SH-SY5Y (cell line): ENCODE measurements around the gene WWOX.

Source experiments
- GATA2 ChIP-seq: IDR thresholded peaks from 2 replicates; pipeline ENCODE4 v1.6.1; 2011; ENCODE audit warnings: mild to moderate bottlenecking, low read depth, low read length
- GATA3 ChIP-seq: IDR thresholded peaks from 2 replicates; pipeline ENCODE4 v1.6.1; 2011; ENCODE audit warnings: low read depth, mild to moderate bottlenecking, low read length, moderate library complexity

DNA sequence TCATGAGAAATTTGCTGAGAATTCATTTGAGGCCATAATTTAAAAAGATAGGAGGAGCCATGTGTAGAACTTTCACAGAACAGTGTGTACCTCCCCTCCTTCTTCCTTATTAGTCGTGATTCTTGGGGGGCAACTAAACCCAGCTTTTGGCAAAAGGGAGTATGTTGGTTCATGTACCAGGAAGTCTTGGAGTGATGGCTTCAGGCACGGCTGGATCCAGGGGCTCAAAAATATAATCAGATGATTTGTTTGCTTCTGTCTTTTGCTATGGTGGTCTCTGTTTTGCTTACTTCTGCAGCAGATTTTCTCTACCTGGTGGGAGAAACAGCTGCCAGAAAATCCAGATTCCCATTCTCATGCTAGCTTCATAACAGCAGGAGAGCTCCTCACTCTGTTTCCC, 871.2 kb downstream of the WWOX start:
- TF ChIP-seq GATA2 (no peak), GATA3 (no peak)
